Measurements from ENCODE around the gene DEFB114. TPM values are rescaled to one million over a fixed set of nuclear protein-coding genes. Genes with fewer than 3 reads are reported as not detected.

Gene DEFB114
- total RNA-seq, 4 donors from 2014 or later, result not detected

- Histone ChIP-seq H3K36me3 (no peaks in the 10 kb centered on the region), H3K27me3 (no peaks in the 10 kb centered on the region), H3K4me1 (no peaks in the 10 kb centered on the region), H3K9me3 (no peaks in the 10 kb centered on the region), H3K27ac (no peak overlapping the region), H3K4me3 (no peak overlapping the region)
- in situ Hi-C loops (cut with MboI; ENCODE audit: low sequenced_read_pairs in 4 of 4) (no loop called here), intact Hi-C loops (cut with DNase I; ENCODE audit: low total_unique reads) (no loop called here)
- no peak for DNase-seq
- no peak for ATAC-seq
- TF ChIP-seq POLR2A (IDR thresholded peaks at IDR 0.05), result no peak
- no peak for TF ChIP-seq CTCF (IDR thresholded peaks at IDR 0.05 in 4 of 5, conservative IDR thresholded peaks at IDR 0.05 in 1 of 5)
Measured at GRCh38 chr6:49933526-49933925, 30.4 kb downstream of the DEFB114 start.

- DNase-seq, result no peak
Measured at GRCh38 chr6:49929340-49929739, 34.6 kb downstream of the DEFB114 start.

GRCh38 chr6:49923826-49924225 is 40.1 kb downstream of the DEFB114 start:
- ATAC-seq, result no peak
- Histone ChIP-seq H3K36me3 (no peaks in the 10 kb centered on the region), H3K4me1 (no peaks in the 10 kb centered on the region), H3K27ac (no peak overlapping the region), H3K9me3 (no peaks in the 10 kb centered on the region), H3K27me3 (no peaks in the 10 kb centered on the region), H3K4me3 (no peak overlapping the region)
- DNase-seq, result no peak
- intact Hi-C loops (cut with DNase I; ENCODE audit: low total_unique reads), result no loop called here
- in situ Hi-C loops (cut with MboI; ENCODE audit: low sequenced_read_pairs in 4 of 4), result no loop called here
- TF ChIP-seq POLR2A (IDR thresholded peaks at IDR 0.05) (no peak), CTCF (IDR thresholded peaks at IDR 0.05 in 4 of 5, conservative IDR thresholded peaks at IDR 0.05 in 1 of 5) (no peak)

More at GRCh38 chr6:49929340-49929739, 34.6 kb downstream of the DEFB114 start:
- Histone ChIP-seq H3K36me3 (no peaks in the 10 kb centered on the region), H3K4me3 (no peak overlapping the region), H3K27ac (no peak overlapping the region), H3K4me1 (no peaks in the 10 kb centered on the region), H3K27me3 (no peaks in the 10 kb centered on the region), H3K9me3 (no peaks in the 10 kb centered on the region)
- in situ Hi-C loops (cut with MboI; ENCODE audit: low sequenced_read_pairs in 4 of 4), result no loop called here
- intact Hi-C loops (cut with DNase I; ENCODE audit: low total_unique reads), result no loop called here
- TF ChIP-seq CTCF (IDR thresholded peaks at IDR 0.05 in 4 of 5, conservative IDR thresholded peaks at IDR 0.05 in 1 of 5) (no peak), POLR2A (IDR thresholded peaks at IDR 0.05) (no peak)
- no peak for ATAC-seq

- Histone ChIP-seq H3K4me1 (no peaks in the 10 kb centered on the region), H3K27ac (no peak overlapping the region), H3K36me3 (no peaks in the 10 kb centered on the region), H3K27me3 (no peaks in the 10 kb centered on the region), H3K4me3 (no peak overlapping the region), H3K9me3 (no peaks in the 10 kb centered on the region)
- in situ Hi-C loops (cut with MboI; ENCODE audit: low sequenced_read_pairs in 4 of 4) (no loop called here), intact Hi-C loops (cut with DNase I; ENCODE audit: low total_unique reads) (no loop called here)
- DNase-seq (no peak), ATAC-seq (no peak)
- no peak for TF ChIP-seq POLR2A (IDR thresholded peaks at IDR 0.05)
- TF ChIP-seq CTCF (IDR thresholded peaks at IDR 0.05 in 4 of 5, conservative IDR thresholded peaks at IDR 0.05 in 1 of 5), result no peak
Measured at GRCh38 chr6:49919935-49920644, 43.9 kb downstream of the DEFB114 start.

GRCh38 chr6:49919261-49919660 is 44.7 kb downstream of the DEFB114 start:
- in situ Hi-C loops (cut with MboI; ENCODE audit: low sequenced_read_pairs in 4 of 4), result no loop called here
- H3K4me3 ChIP-seq, result no peak overlapping the region
- H3K36me3 ChIP-seq, result no peaks in the 10 kb centered on the region
- no peaks in the 10 kb centered on the region for H3K27me3 ChIP-seq
- intact Hi-C loops (cut with DNase I; ENCODE audit: low total_unique reads), result no loop called here
- H3K4me1 ChIP-seq, result no peaks in the 10 kb centered on the region
- H3K9me3 ChIP-seq, result no peaks in the 10 kb centered on the region
- DNase-seq (no peak), ATAC-seq (no peak)
- no peak overlapping the region for H3K27ac ChIP-seq
- TF ChIP-seq CTCF (IDR thresholded peaks at IDR 0.05 in 4 of 5, conservative IDR thresholded peaks at IDR 0.05 in 1 of 5), result no peak
- no peak for TF ChIP-seq POLR2A (IDR thresholded peaks at IDR 0.05)

Data from gastrocnemius medialis (tissue), 4 donors.